ENCODE results near the gene SLX4. TPM values are rescaled to one million over a fixed set of nuclear protein-coding genes. Genes with fewer than 3 reads are reported as not detected.
A peak's percentile ranks its signal among the peaks of the same experiment; 100 is the strongest.

SLX4 gene
- total and polyA plus RNA-seq, 2 donors (not counting 1 experiment from before 2014, with no cell fraction given), result 5.4 to 13.3 TPM

DNA sequence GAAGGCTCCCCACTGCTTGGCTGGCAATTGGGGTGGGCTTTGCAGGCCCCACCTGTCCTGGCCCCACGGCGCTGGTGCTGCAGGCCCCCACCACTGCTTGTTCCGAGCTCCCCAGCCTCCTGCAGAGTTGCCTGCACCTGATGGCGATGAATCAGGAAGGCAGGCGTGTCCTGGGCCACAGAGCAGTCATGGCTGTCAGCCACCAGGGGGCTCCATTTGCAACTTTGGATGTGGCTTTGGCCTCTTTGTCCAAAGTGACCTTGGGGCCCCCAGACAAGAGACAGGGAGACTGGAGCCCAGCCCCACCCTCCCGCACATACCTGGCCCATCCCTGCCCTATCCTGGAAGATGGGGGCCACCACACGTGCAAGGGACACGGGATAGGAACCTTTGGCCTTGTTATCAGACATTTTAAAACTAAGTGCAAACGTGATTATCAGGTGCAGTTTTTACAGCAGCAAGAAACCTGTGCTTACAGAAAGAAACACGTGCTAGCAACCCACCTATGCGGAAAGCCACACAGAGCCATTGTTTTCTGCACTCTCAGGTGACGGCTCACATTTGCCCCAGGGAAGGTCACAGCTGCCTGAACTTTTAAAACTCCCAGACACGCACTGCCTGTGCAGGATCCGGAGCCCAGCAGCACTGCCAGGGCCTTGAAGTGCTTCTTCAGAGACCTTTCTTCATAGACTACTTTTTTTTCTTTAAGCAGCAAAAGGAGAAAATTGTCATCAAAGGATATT is 43.0 kb upstream of the SLX4 start, which contains the start of gene DNASE1:
TSS of gene DNASE1 (plus strand) at position 443 of the 743 bp plus-strand sequence. CDS start 683 bp downstream, outside the sequence.
- Histone ChIP-seq H3K36me3 (replicated peaks in 1 of 2; ENCODE audit: control extremely low read depth in 1 of 2, control insufficient read depth in 1 of 2, extremely low read depth in 1 of 2, insufficient read depth in 2 of 2, low read length in 1 of 2) (peaks cover 0 to 55% of the 10 kb centered on the region in 2 experiments), H3K4me2 (replicated peaks; ENCODE audit: low read depth, low read length, poor library complexity, severe bottlenecking) (no peak within 1 kb of the TSS)

More for the DNA sequence above, 43.0 kb upstream of the SLX4 start, which contains the start of gene DNASE1:
- Histone ChIP-seq H4K20me1 (ENCODE audit: control insufficient read depth, insufficient read depth, low read length, poor library complexity, severe bottlenecking) (no peaks in the 10 kb centered on the region), H3K4me1 (ENCODE audit: control insufficient read depth in 2 of 2, insufficient read depth in 2 of 2, low read length in 2 of 2) (no peaks in the 10 kb centered on the region), H3K4me3 (ENCODE audit: control extremely low read depth in 1 of 5, extremely low read depth in 1 of 5, insufficient read depth in 1 of 5, low read depth in 2 of 5, low read length in 4 of 5) (no peak within 1 kb of the TSS), H3K9ac (ENCODE audit: low read length) (no peak within 1 kb of the TSS), H3K9me3 (ENCODE audit: control extremely low read depth in 1 of 3, control insufficient read depth in 2 of 3, insufficient read depth in 1 of 3, low read length in 2 of 3) (no peaks in the 10 kb centered on the region), H3K79me2 (ENCODE audit: control insufficient read depth, insufficient read depth, low read length) (no peaks in the 10 kb centered on the region), H2AFZ (ENCODE audit: insufficient read depth, low read depth, low read length, poor library complexity, severe bottlenecking) (no peak within 1 kb of the TSS), H3K27ac (ENCODE audit: low read length in 2 of 2) (no peak within 1 kb of the TSS), H3K27me3 (replicated peaks in 1 of 4; ENCODE audit: control extremely low read depth in 1 of 4, control insufficient read depth in 3 of 4, insufficient read depth in 4 of 4, low read length in 3 of 4) (no peaks in the 10 kb centered on the region)
- Mint-ChIP-seq H3K27me3 (no peaks in the 10 kb centered on the region), H3K4me3 (no peak within 1 kb of the TSS), H3K4me1 (peaks cover 2% of the 10 kb centered on the region), H3K9me3 (ENCODE audit: insufficient read depth) (no peaks in the 10 kb centered on the region), H3K27ac (peak within 1 kb of the TSS; percentile 61)
- intact Hi-C loops (cut with micrococcal nuclease), result no loop called here
- POLR2A ChIA-PET, result no interaction called here
- CTCF ChIA-PET, result interaction anchor here (0.8 to 2.1 kb wide), 6 partner anchors 19 to 127 kb away, joined by 3 to 9 read pairs (median 3); partner anchors contain the start of gene SLX4
- TF ChIP-seq, protein P1, sequence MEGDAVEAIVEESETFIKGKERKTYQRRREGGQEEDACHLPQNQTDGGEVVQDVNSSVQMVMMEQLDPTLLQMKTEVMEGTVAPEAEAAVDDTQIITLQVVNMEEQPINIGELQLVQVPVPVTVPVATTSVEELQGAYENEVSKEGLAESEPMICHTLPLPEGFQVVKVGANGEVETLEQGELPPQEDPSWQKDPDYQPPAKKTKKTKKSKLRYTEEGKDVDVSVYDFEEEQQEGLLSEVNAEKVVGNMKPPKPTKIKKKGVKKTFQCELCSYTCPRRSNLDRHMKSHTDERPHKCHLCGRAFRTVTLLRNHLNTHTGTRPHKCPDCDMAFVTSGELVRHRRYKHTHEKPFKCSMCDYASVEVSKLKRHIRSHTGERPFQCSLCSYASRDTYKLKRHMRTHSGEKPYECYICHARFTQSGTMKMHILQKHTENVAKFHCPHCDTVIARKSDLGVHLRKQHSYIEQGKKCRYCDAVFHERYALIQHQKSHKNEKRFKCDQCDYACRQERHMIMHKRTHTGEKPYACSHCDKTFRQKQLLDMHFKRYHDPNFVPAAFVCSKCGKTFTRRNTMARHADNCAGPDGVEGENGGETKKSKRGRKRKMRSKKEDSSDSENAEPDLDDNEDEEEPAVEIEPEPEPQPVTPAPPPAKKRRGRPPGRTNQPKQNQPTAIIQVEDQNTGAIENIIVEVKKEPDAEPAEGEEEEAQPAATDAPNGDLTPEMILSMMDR (IDR thresholded peaks at IDR 0.05), result peak; percentile 80
- TF ChIP-seq EZH2 (IDR thresholded peaks at IDR 0.05; ENCODE audit: borderline replicate concordance, insufficient read depth, low read depth, low read length, poor library complexity, severe bottlenecking), result no peak
- DNase-seq, result peak; percentile 69
- WGBS (ENCODE audit: insufficient coverage), result 81% methylated on average over 13 of the region's 14 CpGs
- ATAC-seq (ENCODE audit: low read depth), result peak; percentile 76
